KMS-11 (cell line): ENCODE data around the gene ETV3.

Source experiments
- H2AFZ ChIP-seq: fragments of 200-600 bp; sonication (generic); 2 replicates; pipeline ENCODE4 v1.6.1; 2016; ENCODE audit warnings: antibody characterized with exemption, mixed run types, low read depth
- H3K27ac ChIP-seq: fragments of 200-600 bp; sonication (generic); 2 replicates; pipeline ENCODE4 v1.6.1; 2016; ENCODE audit warnings: mild to moderate bottlenecking, mixed run types
- H3K27me3 ChIP-seq: fragments of 200-600 bp; sonication (generic); 2 replicates; pipeline ENCODE4 v1.6.1; 2017; ENCODE audit warnings: mild to moderate bottlenecking, low read depth, mixed run types, moderate library complexity; ENCODE audit not compliant: insufficient read depth
- H3K36me3 ChIP-seq: fragments of 200-600 bp; sonication (generic); 2 replicates; pipeline ENCODE4 v1.6.1; 2017; ENCODE audit warnings: mild to moderate bottlenecking, mixed run types; ENCODE audit not compliant: insufficient read depth
- H3K4me1 ChIP-seq: fragments of 200-600 bp; sonication (generic); 2 replicates; pipeline ENCODE4 v1.6.1; 2016; ENCODE audit warnings: mild to moderate bottlenecking, low read depth, mixed run types; ENCODE audit not compliant: poor library complexity, severe bottlenecking
- H3K4me2 ChIP-seq: fragments of 200-600 bp; sonication (generic); 2 replicates; pipeline ENCODE4 v1.7.0; 2016; ENCODE audit warnings: mild to moderate bottlenecking, mixed run types
- H3K4me3 ChIP-seq: fragments of 200-600 bp; sonication (generic); IDR thresholded peaks from 2 replicates; pipeline ENCODE4 v1.6.1; 2017; ENCODE audit warnings: low read depth, low read length, mixed read lengths; ENCODE audit not compliant: insufficient read depth
- H3K79me2 ChIP-seq: fragments of 200-600 bp; sonication (generic); 2 replicates; pipeline ENCODE4 v1.6.1; 2016; ENCODE audit warnings: low read depth, mixed run types; ENCODE audit not compliant: insufficient read depth
- H3K9ac ChIP-seq: fragments of 200-600 bp; sonication (generic); 2 replicates; pipeline ENCODE4 v1.6.1; 2016; ENCODE audit warnings: mild to moderate bottlenecking, mixed run types
- H4K20me1 ChIP-seq: fragments of 200-600 bp; sonication (generic); 2 replicates; pipeline ENCODE4 v1.6.1; 2016; ENCODE audit warnings: mild to moderate bottlenecking, mixed run types; ENCODE audit not compliant: insufficient read depth
- CTCF ChIP-seq: fragments of 200-600 bp; sonication (generic); conservative IDR thresholded peaks from 2 replicates; pipeline ENCODE4 v1.6.1; 2017; ENCODE audit warnings: low read depth, mild to moderate bottlenecking, antibody characterized with exemption, low read length, moderate library complexity, mixed read lengths

The ETV3 gene

GRCh38 chr1:157110003-157110402, 28.2 kb downstream of the ETV3 start:
- H3K27me3 ChIP-seq: peaks cover 5% of the 10 kb centered on the region; the same call in 1 of the 2 replicates

GRCh38 chr1:157108448-157108847, 29.7 kb downstream of the ETV3 start:
- TF ChIP-seq CTCF: no peak

More at GRCh38 chr1:157110003-157110402, 28.2 kb downstream of the ETV3 start:
- H3K27ac ChIP-seq: no peak overlapping the region
- no peak overlapping the region for H3K4me3 ChIP-seq
- H3K36me3 ChIP-seq: no peaks in the 10 kb centered on the region
- H3K9ac ChIP-seq: no peak overlapping the region
- H3K79me2 ChIP-seq: no peaks in the 10 kb centered on the region
- no peak overlapping the region for H3K4me2 ChIP-seq
- H3K4me1 ChIP-seq: peaks cover 10% of the 10 kb centered on the region
- TF ChIP-seq CTCF: no peak
- no peaks in the 10 kb centered on the region for H4K20me1 ChIP-seq
- no peak overlapping the region for H2AFZ ChIP-seq

GRCh38 chr1:157107702-157108101, 30.5 kb downstream of the ETV3 start:
- Histone ChIP-seq H3K27ac (no peak overlapping the region), H3K4me2 (no peak overlapping the region), H3K27me3 (peaks cover 5% of the 10 kb centered on the region; the same call in 1 of the 2 replicates)

More at GRCh38 chr1:157108448-157108847, 29.7 kb downstream of the ETV3 start:
- Histone ChIP-seq H3K4me1 (peaks cover 10% of the 10 kb centered on the region), H3K27ac (no peak overlapping the region), H2AFZ (no peak overlapping the region), H3K4me3 (no peak overlapping the region), H3K36me3 (no peaks in the 10 kb centered on the region), H3K4me2 (no peak overlapping the region), H3K27me3 (peaks cover 5% of the 10 kb centered on the region; the same call in 1 of the 2 replicates), H3K79me2 (no peaks in the 10 kb centered on the region), H3K9ac (no peak overlapping the region), H4K20me1 (no peaks in the 10 kb centered on the region)

GRCh38 chr1:157106813-157107189, 31.4 kb downstream of the ETV3 start:
- no peak overlapping the region for H3K27ac ChIP-seq

More at GRCh38 chr1:157107702-157108101, 30.5 kb downstream of the ETV3 start:
- no peaks in the 10 kb centered on the region for H4K20me1 ChIP-seq
- no peak overlapping the region for H3K9ac ChIP-seq
- peaks cover 10% of the 10 kb centered on the region for H3K4me1 ChIP-seq
- TF ChIP-seq CTCF: no peak
- no peaks in the 10 kb centered on the region for H3K36me3 ChIP-seq
- H3K79me2 ChIP-seq: no peaks in the 10 kb centered on the region
- H2AFZ ChIP-seq: no peak overlapping the region
- H3K4me3 ChIP-seq: no peak overlapping the region

More at GRCh38 chr1:157106813-157107189, 31.4 kb downstream of the ETV3 start:
- H3K4me1 ChIP-seq: peaks cover 10% of the 10 kb centered on the region
- no peak for TF ChIP-seq CTCF
- no peak overlapping the region for H3K9ac ChIP-seq
- H2AFZ ChIP-seq: peak overlapping the region; percentile 19; the same call in 1 of the 2 replicates
- no peaks in the 10 kb centered on the region for H3K36me3 ChIP-seq
- H3K4me3 ChIP-seq: no peak overlapping the region
- H4K20me1 ChIP-seq: no peaks in the 10 kb centered on the region
- H3K27me3 ChIP-seq: peaks cover 5% of the 10 kb centered on the region; the same call in 1 of the 2 replicates
- H3K79me2 ChIP-seq: no peaks in the 10 kb centered on the region
- no peak overlapping the region for H3K4me2 ChIP-seq
